Activated CD4-positive, alpha-beta memory T cell treated with anti-CD3 and anti-CD28 coated beads, Interleukin-2, amount 10 ng/mL, durations not matched to agents 7 days and 5 days (primary cell): ENCODE results near the gene VEPH1. TPM values are rescaled to one million over a fixed set of nuclear protein-coding genes. Genes with fewer than 3 reads are reported as not detected.

ENCODE experiments used
- CTCF ChIA-PET: fragments of 350-600 bp; sonication (Branson Sonifier 250); formaldehyde crosslinking; loops from one replicate; lab custom pipeline; 2021; ENCODE audit warnings: antibody characterized with exemption, inconsistent platforms; lab: Charles Lee
- POLR2A ChIA-PET: fragments of 350-600 bp; sonication (Branson Sonifier 250); formaldehyde crosslinking; loops from one replicate; lab custom pipeline; 2021; ENCODE audit warnings: antibody characterized with exemption; lab: Charles Lee
- DNase-seq: peaks from one replicate; pipeline ENCODE4 v3.0.0-alpha.2; 2020
- H3K27ac Mint-ChIP-seq: one replicate; pipeline ENCODE4 v1.8.0; 2021; ENCODE audit warnings: mild to moderate bottlenecking, mixed read lengths
- H3K27me3 Mint-ChIP-seq: one replicate; pipeline ENCODE4 v1.8.0; 2021; ENCODE audit warnings: mixed read lengths
- H3K36me3 Mint-ChIP-seq: one replicate; pipeline ENCODE4 v1.8.0; 2021; ENCODE audit warnings: low read depth, mixed read lengths
- H3K4me1 Mint-ChIP-seq: one replicate; pipeline ENCODE4 v1.8.0; 2021; ENCODE audit warnings: mixed read lengths
- H3K4me3 Mint-ChIP-seq: one replicate; pipeline ENCODE4 v1.8.0; 2021; ENCODE audit warnings: mild to moderate bottlenecking, mixed read lengths
- H3K9me3 Mint-ChIP-seq: one replicate; pipeline ENCODE4 v1.8.0; 2021; ENCODE audit warnings: mixed read lengths
- total RNA-seq, 2 experiments: library from RNA; stranded (reverse); gene quantifications; one replicate each; pipeline ENCODE4 v1.2.3, GENCODE V29; 2021

Gene VEPH1
- total RNA-seq, 2 experiments from 2014 or later = not detected

DNA sequence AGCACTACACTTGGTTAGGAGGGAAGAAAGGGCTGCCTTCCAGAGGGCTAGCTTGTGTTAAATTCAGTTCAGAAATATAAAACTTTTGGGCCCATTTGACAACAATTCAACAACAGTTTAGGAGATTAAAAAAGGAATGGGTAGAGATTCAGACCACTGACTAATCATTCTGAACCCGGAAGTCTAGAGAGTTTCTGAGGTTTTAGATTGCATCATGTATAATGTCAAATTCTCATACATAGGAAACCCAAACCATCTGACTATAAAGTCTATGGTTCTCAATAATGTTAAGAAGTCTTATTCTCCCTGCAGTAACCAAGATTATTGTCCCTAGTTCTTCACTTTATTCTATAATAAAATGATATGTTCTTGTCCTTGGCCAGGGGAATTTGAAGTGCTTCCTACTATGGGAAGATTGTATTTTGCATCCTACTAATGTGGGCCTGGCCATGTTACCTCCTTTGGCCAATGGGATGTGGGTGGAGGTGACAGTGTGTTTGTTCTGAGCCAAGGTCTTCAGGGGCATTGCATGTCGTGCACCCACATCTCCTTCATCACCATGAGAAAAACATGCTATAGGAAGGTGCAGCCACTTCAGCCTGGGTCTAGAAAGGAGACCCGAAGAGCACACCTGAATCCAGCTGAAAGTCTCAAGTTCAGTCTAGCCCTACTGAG, 276.9 kb downstream of the VEPH1 start:
- CTCF ChIA-PET = interaction anchor here (0.6 to 1.6 kb wide), 4 partner anchors 11 to 1390 kb away, joined by 3 to 6 read pairs (median 4); no protein-coding TSS in a partner anchor
- POLR2A ChIA-PET = interaction anchor here (0.8 to 2.1 kb wide), 2 partner anchors 65 to 66 kb away, joined by 6 to 9 read pairs; no protein-coding TSS in a partner anchor
- Mint-ChIP-seq H3K27me3 (peaks cover 6% of the 10 kb centered on the region), H3K4me3 (no peak overlapping the region), H3K4me1 (peaks cover 19% of the 10 kb centered on the region), H3K36me3 (peaks cover 3% of the 10 kb centered on the region), H3K9me3 (no peaks in the 10 kb centered on the region), H3K27ac (no peak overlapping the region)
- no peak for DNase-seq

DNA sequence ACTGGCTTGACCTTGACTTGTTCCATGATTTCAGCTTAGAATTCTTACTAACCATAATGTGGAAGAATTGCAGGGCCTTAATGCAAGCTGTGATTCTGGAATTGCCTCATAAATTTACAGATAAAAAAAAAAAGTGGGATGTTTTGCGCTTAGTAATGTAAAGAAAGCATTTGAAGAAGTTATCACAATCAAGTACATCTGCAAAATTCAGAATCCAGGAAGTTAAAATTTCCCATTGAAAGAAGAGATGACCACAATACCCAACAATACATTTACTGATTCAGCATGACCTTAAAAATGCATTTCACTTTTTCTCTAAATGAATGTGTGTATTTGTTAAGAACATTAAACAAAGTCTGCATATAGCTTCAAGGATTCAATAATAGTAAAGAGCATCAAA, 278.2 kb downstream of the VEPH1 start:
- CTCF ChIA-PET = interaction anchor here (0.8 to 1.4 kb wide), 3 partner anchors 20 to 23 kb away, joined by 3 to 4 read pairs (median 3); no protein-coding TSS in a partner anchor
- Mint-ChIP-seq H3K4me1 (peaks cover 19% of the 10 kb centered on the region), H3K27me3 (peaks cover 6% of the 10 kb centered on the region), H3K36me3 (peaks cover 3% of the 10 kb centered on the region), H3K4me3 (no peak overlapping the region), H3K27ac (no peak overlapping the region), H3K9me3 (no peaks in the 10 kb centered on the region)
- DNase-seq = no peak
- POLR2A ChIA-PET = interaction anchor here (2.1 kb wide), 1 partner anchor 64 kb away, joined by 9 read pairs; no protein-coding TSS in a partner anchor

DNA sequence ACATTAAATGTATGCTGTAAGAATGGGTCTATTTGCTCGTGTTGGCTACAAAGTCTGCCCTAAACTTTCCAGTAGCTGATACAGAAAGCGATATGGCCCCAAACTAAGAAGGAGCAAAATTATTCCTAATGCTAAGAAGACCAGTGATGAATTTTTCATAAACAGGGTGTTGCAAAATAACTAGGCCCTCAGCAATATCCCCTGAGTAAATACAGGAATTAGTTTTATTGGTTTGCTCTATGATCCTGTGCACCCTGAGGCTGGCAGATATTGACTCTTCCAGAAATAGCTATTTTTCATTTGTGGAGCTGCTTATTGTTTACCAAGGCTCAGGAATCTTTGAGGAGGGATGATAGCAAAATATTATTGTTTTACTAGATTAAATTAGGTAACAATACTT, 282.3 kb downstream of the VEPH1 start:
- ChIA-PET CTCF (no interaction called here), POLR2A (no interaction called here)
- Mint-ChIP-seq H3K36me3 (no peaks in the 10 kb centered on the region), H3K27ac (no peak overlapping the region), H3K9me3 (no peaks in the 10 kb centered on the region), H3K4me3 (no peak overlapping the region), H3K4me1 (peaks cover 8% of the 10 kb centered on the region), H3K27me3 (peaks cover 3% of the 10 kb centered on the region)
- DNase-seq = no peak

DNA sequence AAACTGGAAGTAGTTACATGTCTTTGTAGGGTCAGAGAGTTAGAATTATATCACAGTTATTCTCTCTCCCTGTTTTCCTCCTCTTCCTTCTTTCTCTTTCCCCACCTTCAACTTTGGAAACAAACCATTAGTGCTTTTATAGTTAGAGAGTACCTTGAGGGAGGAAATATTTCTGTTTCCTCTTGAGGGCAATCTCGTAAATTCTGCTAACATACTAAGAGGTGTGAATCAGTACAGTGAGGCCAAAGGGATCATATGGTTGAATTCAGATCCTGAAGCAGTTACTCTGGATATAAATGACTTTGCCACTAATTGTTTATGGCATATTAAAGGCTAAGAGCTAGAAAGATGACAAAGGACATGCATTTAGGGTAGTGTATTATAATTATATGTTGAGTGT, 283.0 kb downstream of the VEPH1 start:
- no peak for DNase-seq
- no peak overlapping the region for H3K27ac Mint-ChIP-seq
- no peaks in the 10 kb centered on the region for H3K36me3 Mint-ChIP-seq
- peaks cover 3% of the 10 kb centered on the region for H3K27me3 Mint-ChIP-seq
- POLR2A ChIA-PET = no interaction called here
- H3K4me1 Mint-ChIP-seq = peaks cover 3% of the 10 kb centered on the region
- CTCF ChIA-PET = interaction anchor here (1.7 kb wide), 1 partner anchor 18 kb away, joined by 3 read pairs; no protein-coding TSS in a partner anchor
- H3K4me3 Mint-ChIP-seq = no peak overlapping the region
- H3K9me3 Mint-ChIP-seq = no peaks in the 10 kb centered on the region

DNA sequence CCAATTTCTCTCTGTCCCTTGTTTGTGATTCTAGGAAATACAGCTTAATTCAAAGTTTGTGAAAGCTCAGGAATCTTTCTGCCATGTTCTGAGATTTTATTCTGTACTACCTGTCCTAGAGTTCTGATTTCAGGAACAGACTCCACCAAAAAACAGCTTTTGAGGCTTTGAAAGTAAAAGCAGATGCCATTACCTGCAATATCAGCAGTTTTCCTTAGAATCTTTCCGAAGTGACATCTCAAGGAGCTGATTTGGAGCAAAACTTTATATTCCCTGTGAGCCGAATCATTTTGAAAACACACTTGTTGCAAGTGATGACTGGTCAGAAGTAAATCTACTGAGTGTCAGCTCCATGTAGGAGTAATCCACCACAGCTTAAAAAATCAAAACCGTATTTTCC, 284.0 kb downstream of the VEPH1 start:
- no peaks in the 10 kb centered on the region for H3K4me1 Mint-ChIP-seq
- no peak overlapping the region for H3K4me3 Mint-ChIP-seq
- H3K36me3 Mint-ChIP-seq = no peaks in the 10 kb centered on the region
- ChIA-PET POLR2A (no interaction called here), CTCF (interaction anchor here (1.1 to 1.7 kb wide), 2 partner anchors 17 to 20 kb away, joined by 3 to 4 read pairs; no protein-coding TSS in a partner anchor)
- no peaks in the 10 kb centered on the region for H3K9me3 Mint-ChIP-seq
- peaks cover 3% of the 10 kb centered on the region for H3K27me3 Mint-ChIP-seq
- DNase-seq = no peak
- no peak overlapping the region for H3K27ac Mint-ChIP-seq

Other genes starting within 250 kb of the VEPH1 start
- gene PTX3, start 66.6 kb downstream of the VEPH1 start, total RNA-seq = not detected